Measurements from ENCODE around the gene PODXL2. TPM values are rescaled to one million over a fixed set of nuclear protein-coding genes. Genes with fewer than 3 reads are reported as not detected.

The PODXL2 gene
- total RNA-seq, 2 donors from 2014 or later = 12.6 to 20.8 TPM

- ATAC-seq (no peak), DNase-seq (no peak)
- intact Hi-C loops (cut with DNase I, micrococcal nuclease) = loop anchor here in 1 of 2 donors (10.0 kb wide), 1 partner anchor 155 kb away; the partner anchor contains the start of gene MGLL
Observed at GRCh38 chr3:127669541-127670228, 40.7 kb downstream of the PODXL2 start.

- no peak for DNase-seq
- ATAC-seq = no peak
- intact Hi-C loops (cut with DNase I, micrococcal nuclease) = loop anchor here in 1 of 2 donors (10.0 kb wide), 1 partner anchor 155 kb away; the partner anchor contains the start of gene MGLL
Observed at GRCh38 chr3:127670229-127670559, 41.2 kb downstream of the PODXL2 start.

GRCh38 chr3:127670761-127671522 is 42.0 kb downstream of the PODXL2 start:
- DNase-seq (no peak), ATAC-seq (no peak)
- intact Hi-C loops (cut with DNase I, micrococcal nuclease) = loop anchor here in 1 of 2 donors (10.0 kb wide), 1 partner anchor 154 kb away; the partner anchor contains the start of gene MGLL

- intact Hi-C loops (cut with DNase I, micrococcal nuclease) = loop anchor here in 1 of 2 donors (10.0 kb wide), 1 partner anchor 153 kb away; the partner anchor contains the start of gene MGLL
- ATAC-seq (peak; percentile 43), DNase-seq (peak; percentile 28 to 48)
Observed at GRCh38 chr3:127671523-127672428, 42.8 kb downstream of the PODXL2 start.

- ATAC-seq (peak; percentile 86), DNase-seq (peak; percentile 87 to 95)
- intact Hi-C loops (cut with DNase I, micrococcal nuclease) = loop anchor here in 1 of 2 donors (10.0 kb wide), 1 partner anchor 152 kb away; the partner anchor contains the start of gene MGLL
Observed at GRCh38 chr3:127672429-127673190, 43.6 kb downstream of the PODXL2 start, which contains the start of gene ABTB1. Gene ABTB1 (plus strand): TSS chr3:127672952. CDS start chr3:127673026, 74 bp downstream.

- DNase-seq = peak; percentile 67 to 77
- peak; percentile 54 for ATAC-seq
- intact Hi-C loops (cut with DNase I, micrococcal nuclease) = loop anchor here in 1 of 2 donors (10.0 kb wide), 1 partner anchor 151 kb away; the partner anchor contains the start of gene MGLL
Observed at GRCh38 chr3:127673191-127674100, 44.5 kb downstream of the PODXL2 start.

- DNase-seq (peak in 1 of 2 donors; percentile 22), ATAC-seq (no peak)
- intact Hi-C loops (cut with DNase I, micrococcal nuclease) = loop anchor here in 1 of 2 donors (10.0 kb wide), 1 partner anchor 151 kb away; the partner anchor contains the start of gene MGLL
Observed at GRCh38 chr3:127674101-127674721, 45.2 kb downstream of the PODXL2 start.

- intact Hi-C loops (cut with DNase I, micrococcal nuclease) = loop anchor here in 1 of 2 donors (10.0 kb wide), 1 partner anchor 150 kb away; the partner anchor contains the start of gene MGLL
Observed at GRCh38 chr3:127674790-127675189, 45.8 kb downstream of the PODXL2 start.

GRCh38 chr3:127675651-127676391 is 46.8 kb downstream of the PODXL2 start:
- ATAC-seq (no peak), DNase-seq (peak in 1 of 2 donors; percentile 23)
- intact Hi-C loops (cut with DNase I, micrococcal nuclease) = loop anchor here in 1 of 2 donors (10.0 kb wide), 1 partner anchor 149 kb away; the partner anchor contains the start of gene MGLL

More at GRCh38 chr3:127674790-127675189, 45.8 kb downstream of the PODXL2 start:
- DNase-seq = peak in 1 of 2 donors; percentile 20
- no peak for ATAC-seq

- DNase-seq = no peak
- intact Hi-C loops (cut with DNase I, micrococcal nuclease) = loop anchor here in 1 of 2 donors (10.0 kb wide), 1 partner anchor 148 kb away; the partner anchor contains the start of gene MGLL
Observed at GRCh38 chr3:127676456-127676855, 47.5 kb downstream of the PODXL2 start.

GRCh38 chr3:127676921-127677351 is 48.0 kb downstream of the PODXL2 start:
- ATAC-seq (no peak), DNase-seq (no peak)
- intact Hi-C loops (cut with DNase I, micrococcal nuclease) = loop anchor here in 1 of 2 donors (10.0 kb wide), 1 partner anchor 148 kb away; the partner anchor contains the start of gene MGLL

More at GRCh38 chr3:127676456-127676855, 47.5 kb downstream of the PODXL2 start:
- no peak for ATAC-seq

GRCh38 chr3:127677541-127678314 is 48.7 kb downstream of the PODXL2 start:
- ATAC-seq (no peak), DNase-seq (no peak)
- intact Hi-C loops (cut with DNase I, micrococcal nuclease) = loop anchor here in 1 of 2 donors (10.0 kb wide), 1 partner anchor 147 kb away; the partner anchor contains the start of gene MGLL

- ATAC-seq (no peak), DNase-seq (no peak)
- intact Hi-C loops (cut with DNase I, micrococcal nuclease) = loop anchor here in 1 of 2 donors (10.0 kb wide), 1 partner anchor 147 kb away; the partner anchor contains the start of gene MGLL
Observed at GRCh38 chr3:127678315-127678599, 49.3 kb downstream of the PODXL2 start.
